Measurements from ENCODE around the gene CD9. TPM values are rescaled to one million over a fixed set of nuclear protein-coding genes. Genes with fewer than 3 reads are reported as not detected.

The CD9 gene
- total RNA-seq, 1 donor from 2014 or later: 437 TPM

DNA sequence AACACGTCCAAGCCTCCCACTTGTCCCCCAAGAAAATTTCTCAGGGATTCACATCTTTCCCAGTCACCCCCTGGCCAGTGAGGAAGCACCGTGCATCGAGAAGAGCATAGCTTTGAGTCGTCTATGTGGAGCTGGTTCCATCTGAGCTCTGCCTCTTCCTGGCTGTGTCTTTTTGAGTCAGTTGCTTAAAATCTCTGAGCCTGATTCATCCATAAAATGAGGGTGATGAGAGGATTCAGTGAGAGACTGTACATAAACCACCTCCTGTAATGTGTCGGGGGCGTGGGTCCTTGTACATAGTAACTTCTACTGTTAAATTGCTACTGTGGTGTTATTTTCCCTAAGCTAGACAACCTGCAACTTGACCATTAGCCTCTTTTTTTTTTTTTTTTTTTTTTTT is 13.8 kb downstream of the CD9 start:
- no peak overlapping the region for H3K4me3 ChIP-seq
- intact Hi-C loops (cut with DNase I): no loop called here
- peaks cover 87% of the 10 kb centered on the region for H3K4me1 ChIP-seq
- ATAC-seq (no peak), DNase-seq (no peak)
- peaks cover 31% of the 10 kb centered on the region for H3K36me3 ChIP-seq
- TF ChIP-seq, protein P1, sequence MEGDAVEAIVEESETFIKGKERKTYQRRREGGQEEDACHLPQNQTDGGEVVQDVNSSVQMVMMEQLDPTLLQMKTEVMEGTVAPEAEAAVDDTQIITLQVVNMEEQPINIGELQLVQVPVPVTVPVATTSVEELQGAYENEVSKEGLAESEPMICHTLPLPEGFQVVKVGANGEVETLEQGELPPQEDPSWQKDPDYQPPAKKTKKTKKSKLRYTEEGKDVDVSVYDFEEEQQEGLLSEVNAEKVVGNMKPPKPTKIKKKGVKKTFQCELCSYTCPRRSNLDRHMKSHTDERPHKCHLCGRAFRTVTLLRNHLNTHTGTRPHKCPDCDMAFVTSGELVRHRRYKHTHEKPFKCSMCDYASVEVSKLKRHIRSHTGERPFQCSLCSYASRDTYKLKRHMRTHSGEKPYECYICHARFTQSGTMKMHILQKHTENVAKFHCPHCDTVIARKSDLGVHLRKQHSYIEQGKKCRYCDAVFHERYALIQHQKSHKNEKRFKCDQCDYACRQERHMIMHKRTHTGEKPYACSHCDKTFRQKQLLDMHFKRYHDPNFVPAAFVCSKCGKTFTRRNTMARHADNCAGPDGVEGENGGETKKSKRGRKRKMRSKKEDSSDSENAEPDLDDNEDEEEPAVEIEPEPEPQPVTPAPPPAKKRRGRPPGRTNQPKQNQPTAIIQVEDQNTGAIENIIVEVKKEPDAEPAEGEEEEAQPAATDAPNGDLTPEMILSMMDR (IDR thresholded peaks at IDR 0.05): no peak
- H3K27ac ChIP-seq: peak overlapping the region; percentile 86
- H3K27me3 ChIP-seq (ENCODE audit: low read depth): no peaks in the 10 kb centered on the region
- H3K9me3 ChIP-seq: no peaks in the 10 kb centered on the region

DNA sequence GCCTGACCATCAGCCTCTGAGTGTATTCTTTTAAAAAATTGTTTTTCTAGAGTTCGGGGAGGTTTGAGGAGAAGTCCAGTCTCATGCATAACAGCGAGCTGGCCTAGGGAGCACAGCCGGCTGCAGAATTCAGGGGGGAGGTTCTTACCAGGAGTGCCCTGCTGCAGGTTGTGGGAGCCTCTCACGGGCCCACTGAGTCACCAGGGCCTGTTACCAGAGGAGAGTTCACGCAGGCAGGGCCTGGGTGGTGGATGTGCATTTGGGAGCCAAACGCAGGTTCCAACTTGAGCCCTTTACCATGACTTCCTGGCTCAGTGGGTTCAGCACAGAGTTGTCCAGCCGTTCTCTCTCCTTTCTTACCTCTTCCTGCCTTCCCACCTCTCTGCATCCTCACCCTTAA is 14.4 kb downstream of the CD9 start:
- no peaks in the 10 kb centered on the region for H3K9me3 ChIP-seq
- H3K27ac ChIP-seq: peak overlapping the region; percentile 86
- ATAC-seq (no peak), DNase-seq (no peak)
- peaks cover 24% of the 10 kb centered on the region for H3K36me3 ChIP-seq
- TF ChIP-seq, protein P1 (IDR thresholded peaks at IDR 0.05): no peak
- intact Hi-C loops (cut with DNase I): no loop called here
- no peak overlapping the region for H3K4me3 ChIP-seq
- H3K4me1 ChIP-seq: peaks cover 80% of the 10 kb centered on the region
- no peaks in the 10 kb centered on the region for H3K27me3 ChIP-seq (ENCODE audit: low read depth)

GRCh38 chr12:6215120-6215807 is 15.1 kb downstream of the CD9 start:
- H3K4me3 ChIP-seq: no peak overlapping the region
- TF ChIP-seq, protein P1 (IDR thresholded peaks at IDR 0.05): no peak
- no peak for DNase-seq
- peaks cover 80% of the 10 kb centered on the region for H3K4me1 ChIP-seq
- no peaks in the 10 kb centered on the region for H3K9me3 ChIP-seq
- ATAC-seq: peak; percentile 13 to 18
- H3K27ac ChIP-seq: peak overlapping the region; percentile 86
- H3K36me3 ChIP-seq: peaks cover 23% of the 10 kb centered on the region
- intact Hi-C loops (cut with DNase I): no loop called here
- H3K27me3 ChIP-seq (ENCODE audit: low read depth): no peaks in the 10 kb centered on the region

DNA sequence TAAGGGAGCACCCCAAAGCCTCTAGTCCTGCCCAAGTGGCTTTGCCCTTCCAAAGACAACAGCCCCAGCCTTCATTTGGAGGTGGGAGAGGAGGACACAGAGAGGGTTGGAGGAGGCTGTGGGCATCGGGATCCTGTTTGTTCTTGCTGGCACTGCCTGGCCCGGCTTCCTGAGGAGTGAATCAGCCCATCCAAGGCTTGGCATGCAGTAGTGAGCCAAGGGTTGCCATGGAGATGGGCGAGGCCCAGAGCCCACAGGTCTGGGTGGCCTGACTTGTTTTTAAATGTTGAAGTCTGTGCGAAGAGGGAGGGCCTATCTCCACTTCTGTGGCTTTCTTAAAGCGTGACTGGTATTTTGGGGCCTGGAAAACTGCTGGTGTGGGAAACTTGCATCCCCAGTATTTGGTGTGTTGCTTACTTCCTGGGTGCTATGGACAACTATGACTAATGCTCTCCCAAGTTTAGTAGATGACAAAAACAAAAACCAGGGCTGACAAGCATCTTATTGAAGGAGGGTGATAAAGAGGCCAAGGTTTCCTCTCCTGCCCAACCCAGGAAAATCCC is 15.8 kb downstream of the CD9 start:
- peak; percentile 93 for DNase-seq
- H3K27ac ChIP-seq: peak overlapping the region; percentile 86
- H3K27me3 ChIP-seq (ENCODE audit: low read depth): no peaks in the 10 kb centered on the region
- H3K4me1 ChIP-seq: peaks cover 80% of the 10 kb centered on the region
- H3K36me3 ChIP-seq: peaks cover 28% of the 10 kb centered on the region
- no peak overlapping the region for H3K4me3 ChIP-seq
- ATAC-seq: peak; percentile 93 to 96
- intact Hi-C loops (cut with DNase I): no loop called here
- TF ChIP-seq, protein P1 (IDR thresholded peaks at IDR 0.05): no peak
- no peaks in the 10 kb centered on the region for H3K9me3 ChIP-seq

DNA sequence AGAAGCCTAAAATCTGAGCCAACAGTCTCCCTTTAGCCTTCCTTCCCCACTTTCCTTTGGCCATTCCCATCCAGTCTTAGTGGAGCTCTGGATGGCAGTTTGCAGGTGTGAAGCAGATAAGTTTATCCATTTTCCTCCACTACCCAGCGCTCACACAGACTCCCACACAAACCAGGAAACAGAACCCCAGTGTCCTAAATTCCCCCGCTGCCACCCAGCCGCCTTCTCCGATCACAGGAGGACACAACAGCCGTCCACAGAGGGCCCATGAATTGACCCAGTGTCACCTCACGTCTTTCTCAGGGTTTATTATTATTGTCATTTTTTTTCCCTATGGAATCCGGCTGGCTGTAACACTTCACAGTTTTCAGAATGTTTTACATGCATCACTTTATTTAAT is 16.4 kb downstream of the CD9 start:
- Histone ChIP-seq H3K36me3 (peaks cover 29% of the 10 kb centered on the region), H3K9me3 (no peaks in the 10 kb centered on the region), H3K27ac (peak overlapping the region; percentile 86), H3K4me1 (peaks cover 80% of the 10 kb centered on the region), H3K27me3 (ENCODE audit: low read depth) (no peaks in the 10 kb centered on the region), H3K4me3 (no peak overlapping the region)
- DNase-seq (no peak), ATAC-seq (no peak)
- intact Hi-C loops (cut with DNase I): no loop called here
- TF ChIP-seq, protein P1 (IDR thresholded peaks at IDR 0.05): no peak
